Mucosa of stomach (tissue), 1 donor: ENCODE measurements around the gene C2orf69.

Experiments used
- H3K27me3 ChIP-seq: one replicate; pipeline ENCODE4 v1.7.0; 2013; ENCODE audit warnings: mild to moderate bottlenecking, low read length; ENCODE audit not compliant: control insufficient read depth, insufficient read depth
- H3K36me3 ChIP-seq: one replicate; pipeline ENCODE4 v1.7.0; 2013; ENCODE audit warnings: low read length; ENCODE audit not compliant: control insufficient read depth, insufficient read depth
- H3K4me1 ChIP-seq: one replicate; pipeline ENCODE4 v1.7.0; 2013; ENCODE audit warnings: mild to moderate bottlenecking, low read length; ENCODE audit not compliant: control insufficient read depth, insufficient read depth
- H3K4me3 ChIP-seq: one replicate; pipeline ENCODE4 v1.7.0; 2013; ENCODE audit warnings: low read length
- H3K9ac ChIP-seq: one replicate; pipeline ENCODE4 v1.7.0; 2013; ENCODE audit warnings: mild to moderate bottlenecking, low read length, moderate library complexity
- H3K9me3 ChIP-seq: one replicate; pipeline ENCODE4 v1.7.0; 2013; ENCODE audit warnings: mild to moderate bottlenecking, low read length, moderate library complexity; ENCODE audit not compliant: control insufficient read depth
- donor health status: Pancreatic carcinoma.

C2orf69 gene

GRCh38 chr2:199926806-199927205 is 15.7 kb downstream of the C2orf69 start:
- H3K27me3 ChIP-seq: no peaks in the 10 kb centered on the region
- H3K4me1 ChIP-seq: no peaks in the 10 kb centered on the region
- no peaks in the 10 kb centered on the region for H3K36me3 ChIP-seq
- no peaks in the 10 kb centered on the region for H3K9me3 ChIP-seq
- no peak overlapping the region for H3K9ac ChIP-seq
- no peak overlapping the region for H3K4me3 ChIP-seq

GRCh38 chr2:199928226-199928625 is 17.1 kb downstream of the C2orf69 start:
- no peak overlapping the region for H3K9ac ChIP-seq
- no peak overlapping the region for H3K4me3 ChIP-seq
- H3K9me3 ChIP-seq: no peaks in the 10 kb centered on the region
- H3K36me3 ChIP-seq: no peaks in the 10 kb centered on the region
- H3K4me1 ChIP-seq: no peaks in the 10 kb centered on the region
- no peaks in the 10 kb centered on the region for H3K27me3 ChIP-seq

GRCh38 chr2:199928626-199929025 is 17.5 kb downstream of the C2orf69 start:
- H3K9me3 ChIP-seq: no peaks in the 10 kb centered on the region
- H3K36me3 ChIP-seq: no peaks in the 10 kb centered on the region
- H3K9ac ChIP-seq: no peak overlapping the region
- no peaks in the 10 kb centered on the region for H3K4me1 ChIP-seq
- no peaks in the 10 kb centered on the region for H3K27me3 ChIP-seq
- no peak overlapping the region for H3K4me3 ChIP-seq

- Histone ChIP-seq H3K4me1 (no peaks in the 10 kb centered on the region), H3K9ac (no peak overlapping the region), H3K9me3 (no peaks in the 10 kb centered on the region), H3K27me3 (no peaks in the 10 kb centered on the region), H3K36me3 (no peaks in the 10 kb centered on the region), H3K4me3 (no peak overlapping the region)
Observed at GRCh38 chr2:199929262-199929661, 18.2 kb downstream of the C2orf69 start.

GRCh38 chr2:199932312-199932855 is 21.3 kb downstream of the C2orf69 start:
- Histone ChIP-seq H3K36me3 (no peaks in the 10 kb centered on the region), H3K9me3 (no peaks in the 10 kb centered on the region), H3K27me3 (no peaks in the 10 kb centered on the region), H3K9ac (no peak overlapping the region), H3K4me3 (no peak overlapping the region), H3K4me1 (no peaks in the 10 kb centered on the region)

- H3K4me3 ChIP-seq: no peak overlapping the region
Observed at GRCh38 chr2:199933466-199933865, 22.4 kb downstream of the C2orf69 start.

GRCh38 chr2:199936554-199936953 is 25.5 kb downstream of the C2orf69 start:
- Histone ChIP-seq H3K4me1 (no peaks in the 10 kb centered on the region), H3K4me3 (no peak overlapping the region), H3K27me3 (no peaks in the 10 kb centered on the region), H3K9ac (no peak overlapping the region), H3K36me3 (no peaks in the 10 kb centered on the region), H3K9me3 (no peaks in the 10 kb centered on the region)

More at GRCh38 chr2:199933466-199933865, 22.4 kb downstream of the C2orf69 start:
- Histone ChIP-seq H3K36me3 (no peaks in the 10 kb centered on the region), H3K4me1 (no peaks in the 10 kb centered on the region), H3K9me3 (no peaks in the 10 kb centered on the region), H3K9ac (no peak overlapping the region), H3K27me3 (no peaks in the 10 kb centered on the region)

- Histone ChIP-seq H3K4me1 (no peaks in the 10 kb centered on the region), H3K27me3 (no peaks in the 10 kb centered on the region), H3K9ac (no peak overlapping the region), H3K9me3 (no peaks in the 10 kb centered on the region), H3K4me3 (no peak overlapping the region), H3K36me3 (no peaks in the 10 kb centered on the region)
Observed at GRCh38 chr2:199940373-199940772, 29.3 kb downstream of the C2orf69 start.

- Histone ChIP-seq H3K36me3 (no peaks in the 10 kb centered on the region), H3K9ac (no peak overlapping the region), H3K4me1 (no peaks in the 10 kb centered on the region), H3K4me3 (no peak overlapping the region), H3K27me3 (no peaks in the 10 kb centered on the region), H3K9me3 (no peaks in the 10 kb centered on the region)
Observed at GRCh38 chr2:199943373-199943772, 32.3 kb downstream of the C2orf69 start.

GRCh38 chr2:199946196-199946595 is 35.1 kb downstream of the C2orf69 start:
- no peak overlapping the region for H3K9ac ChIP-seq
- no peaks in the 10 kb centered on the region for H3K27me3 ChIP-seq
- no peaks in the 10 kb centered on the region for H3K9me3 ChIP-seq
- H3K4me3 ChIP-seq: no peak overlapping the region
- H3K36me3 ChIP-seq: no peaks in the 10 kb centered on the region
- H3K4me1 ChIP-seq: no peaks in the 10 kb centered on the region

GRCh38 chr2:199946836-199947235 is 35.7 kb downstream of the C2orf69 start:
- no peak overlapping the region for H3K9ac ChIP-seq
- no peaks in the 10 kb centered on the region for H3K36me3 ChIP-seq
- H3K9me3 ChIP-seq: no peaks in the 10 kb centered on the region
- H3K4me3 ChIP-seq: no peak overlapping the region
- no peaks in the 10 kb centered on the region for H3K27me3 ChIP-seq
- H3K4me1 ChIP-seq: no peaks in the 10 kb centered on the region

GRCh38 chr2:199950396-199950795 is 39.3 kb downstream of the C2orf69 start:
- Histone ChIP-seq H3K4me3 (no peak overlapping the region), H3K9me3 (no peaks in the 10 kb centered on the region), H3K4me1 (peaks cover 9% of the 10 kb centered on the region), H3K9ac (no peak overlapping the region), H3K36me3 (no peaks in the 10 kb centered on the region), H3K27me3 (no peaks in the 10 kb centered on the region)

GRCh38 chr2:199951023-199951422 is 39.9 kb downstream of the C2orf69 start:
- Histone ChIP-seq H3K4me3 (no peak overlapping the region), H3K4me1 (peaks cover 9% of the 10 kb centered on the region), H3K9me3 (no peaks in the 10 kb centered on the region), H3K36me3 (no peaks in the 10 kb centered on the region), H3K9ac (no peak overlapping the region), H3K27me3 (no peaks in the 10 kb centered on the region)
